IPS-NIHi7 (cell line): ENCODE results near the gene ISM1.

Source experiments
- DNase-seq: peaks from one replicate; pipeline ENCODE4 v3.0.0; 2012; ENCODE audit warnings: mixed read lengths; ENCODE audit errors: extremely low spot score

The ISM1 gene

DNA sequence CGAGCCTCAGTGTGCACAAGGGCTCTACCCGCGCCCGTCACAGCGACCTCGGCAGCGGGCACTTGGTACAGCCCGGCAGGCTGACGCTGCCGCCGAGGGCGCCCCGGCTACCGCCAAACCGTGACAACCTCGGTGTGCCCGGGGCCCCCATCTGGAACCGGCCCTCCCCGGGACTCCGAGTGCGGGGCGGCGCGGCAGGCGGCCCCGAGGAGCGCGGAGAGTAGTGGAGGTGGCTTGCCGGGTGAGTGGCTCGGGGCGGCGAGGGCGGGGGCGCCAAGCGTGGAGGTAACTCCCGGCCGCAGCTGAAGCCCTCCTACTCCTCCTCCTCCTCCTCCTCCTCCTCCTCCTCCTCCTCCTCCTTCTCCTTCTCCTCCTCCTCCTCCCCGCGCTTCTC lies at the start of gene ISM1:
Gene ISM1, plus strand, starts transcription at position 371 of the 394 bp plus-strand sequence. CDS start 503 bp downstream, outside the sequence.
- peak; percentile 23 for DNase-seq

DNA sequence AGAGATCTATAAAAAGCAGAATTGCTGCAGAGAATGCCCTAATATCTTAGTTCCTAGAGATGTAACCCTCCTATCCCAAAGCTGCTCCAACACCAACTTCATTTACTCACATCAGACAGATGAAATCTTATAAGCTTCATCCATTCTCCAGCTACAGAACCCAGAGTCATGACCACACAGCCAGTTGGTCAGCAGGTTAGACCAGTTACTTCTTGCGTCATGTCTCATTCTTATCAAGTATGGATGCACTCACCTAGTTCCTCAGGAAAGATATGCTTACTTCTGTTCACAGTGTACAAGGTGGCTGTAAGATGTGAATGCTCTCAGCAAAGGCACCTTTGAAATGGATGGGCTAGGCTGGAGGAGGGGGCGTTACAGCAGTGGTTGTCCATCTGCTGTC lies 47.9 kb upstream of the ISM1 start:
- DNase-seq: no peak

DNA sequence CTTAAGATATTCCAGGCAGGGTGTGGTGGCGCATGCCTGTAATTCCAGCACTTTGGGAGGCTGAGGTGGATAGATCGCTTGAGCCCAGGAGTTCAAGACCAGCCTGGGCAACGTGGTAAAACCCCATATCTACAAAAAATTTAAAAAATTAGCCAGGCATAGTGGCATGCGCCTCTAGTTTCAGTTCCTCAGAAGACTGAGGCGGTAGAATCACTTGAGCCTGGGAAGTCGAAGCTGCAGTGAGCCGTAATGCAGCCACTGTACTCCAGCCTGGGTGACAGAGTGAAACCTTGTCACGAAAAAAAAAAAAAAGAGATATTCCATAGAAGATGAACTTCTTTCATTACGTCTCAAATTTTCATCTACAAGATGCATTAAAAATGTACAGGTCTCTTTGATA lies 46.7 kb upstream of the ISM1 start:
- DNase-seq: no peak

DNA sequence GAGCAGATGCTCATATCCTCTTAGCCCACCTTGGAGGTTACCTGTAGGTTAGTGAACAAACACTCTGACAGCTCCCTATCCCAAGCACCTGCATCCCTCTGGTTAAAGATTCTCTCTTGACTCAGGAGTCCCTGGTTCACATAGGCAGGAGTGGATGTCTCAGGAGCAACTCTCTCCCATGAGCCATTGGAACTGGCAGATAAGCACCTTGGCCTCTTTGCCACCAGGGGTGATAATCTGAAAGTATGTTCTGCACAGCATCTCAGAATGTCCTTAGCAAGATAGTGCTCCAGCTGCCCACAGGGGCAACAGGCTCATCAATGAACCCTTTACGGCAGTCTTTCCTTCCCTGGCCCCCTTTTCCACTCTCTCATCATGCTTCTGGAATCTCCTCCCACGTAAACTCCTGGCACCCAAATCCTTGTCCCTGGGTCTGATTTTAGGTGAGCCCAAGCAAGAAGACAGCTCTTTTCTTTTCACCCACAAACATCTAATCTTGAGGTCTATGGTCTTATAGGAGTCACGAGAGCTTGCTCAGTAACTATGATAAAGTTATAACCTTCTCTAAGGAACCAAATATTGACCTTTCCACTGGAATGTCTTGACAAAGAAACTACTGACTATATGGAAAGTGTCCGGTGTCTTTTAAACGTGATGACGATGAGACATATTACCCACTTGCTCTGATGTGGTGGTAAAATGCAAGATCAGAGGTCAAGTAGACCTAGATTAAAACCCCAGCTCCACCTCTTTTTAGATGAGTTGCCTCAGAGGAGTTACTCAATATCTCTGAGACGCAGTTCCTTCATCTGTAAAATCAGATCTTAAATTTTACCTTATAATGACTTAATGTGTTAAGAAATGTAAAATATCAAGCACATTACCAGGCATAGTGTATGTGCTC lies 39.8 kb upstream of the ISM1 start:
- DNase-seq: no peak

GRCh38 chr20:13183005-13183404 lies 38.1 kb upstream of the ISM1 start:
- DNase-seq: no peak

GRCh38 chr20:13186043-13186774 lies 34.9 kb upstream of the ISM1 start:
- DNase-seq: no peak

DNA sequence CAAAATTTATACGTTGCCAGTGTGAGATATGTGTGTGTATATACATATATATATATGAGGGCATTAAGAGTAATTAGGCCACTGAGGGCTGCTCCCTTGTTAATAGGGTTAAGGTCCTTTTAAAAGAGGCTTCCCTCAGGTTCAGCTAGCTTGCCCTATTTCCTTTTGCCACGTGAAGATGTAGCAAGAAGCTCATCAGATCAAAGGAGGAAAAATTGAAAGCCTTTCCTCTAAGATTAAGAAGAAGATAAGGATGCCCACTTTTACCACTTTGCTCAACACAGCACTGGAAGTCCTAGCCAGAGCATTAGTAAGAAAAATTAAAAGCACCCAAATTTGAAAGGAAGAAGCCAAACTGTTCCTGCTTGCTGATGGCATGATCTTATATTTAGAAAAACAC lies 33.2 kb upstream of the ISM1 start:
- no peak for DNase-seq

GRCh38 chr20:13199279-13199678 lies 21.8 kb upstream of the ISM1 start:
- no peak for DNase-seq

DNA sequence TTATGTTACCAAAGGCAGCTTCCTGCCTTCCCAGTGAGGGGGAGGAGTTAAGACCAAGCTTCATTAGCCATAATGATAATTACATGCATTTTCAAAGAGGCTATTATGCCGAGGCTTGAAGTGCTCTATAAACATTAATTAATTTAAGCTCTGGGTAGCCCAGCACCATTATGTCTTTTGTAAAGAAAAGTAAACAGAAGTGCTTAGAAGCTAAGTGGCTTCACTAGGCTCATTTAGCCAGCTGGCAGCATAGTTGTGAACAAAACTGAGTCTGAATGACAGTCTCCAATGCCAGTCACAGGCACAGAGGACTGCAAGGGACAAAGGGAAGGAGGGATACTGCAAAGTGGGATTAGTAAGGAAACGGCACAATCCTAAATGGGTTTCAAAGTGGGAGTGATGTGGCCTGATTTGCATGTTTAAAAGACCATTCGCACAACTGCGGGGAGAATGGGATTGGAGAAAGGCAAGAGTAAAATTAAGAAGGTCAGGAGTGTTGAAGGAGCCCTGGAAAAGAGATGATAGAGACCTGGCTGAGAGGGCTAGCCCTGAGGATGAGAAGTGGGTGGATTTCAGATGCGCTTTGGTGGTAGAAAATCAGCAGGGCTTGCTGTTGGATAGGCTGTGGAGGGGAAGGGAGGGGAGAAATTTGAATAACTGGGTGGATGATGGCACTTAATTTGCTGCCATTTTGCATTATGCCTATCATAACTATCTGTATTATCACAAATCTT lies 20.1 kb upstream of the ISM1 start:
- DNase-seq: no peak

- no peak for DNase-seq
Observed at GRCh38 chr20:13202565-13202964, 18.5 kb upstream of the ISM1 start.

DNA sequence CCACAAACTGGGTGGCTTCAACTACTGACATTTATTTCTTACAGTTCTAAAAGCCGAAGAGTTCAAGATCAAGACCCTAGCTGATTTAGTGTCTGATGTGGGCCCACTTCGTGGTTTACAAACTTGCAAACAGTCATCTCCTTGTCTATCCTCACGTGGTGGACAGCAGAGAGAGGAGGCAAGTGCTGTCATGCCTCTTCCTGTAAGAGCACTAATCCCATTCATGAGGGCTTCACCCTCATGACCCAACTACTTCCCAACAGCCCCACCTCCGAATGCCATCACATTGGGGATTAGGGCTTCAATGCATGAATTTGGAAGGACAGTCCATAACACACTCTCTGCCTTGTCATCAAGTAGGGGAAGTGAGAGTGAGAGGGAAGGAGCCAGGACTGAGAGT lies 15.6 kb upstream of the ISM1 start:
- no peak for DNase-seq

DNA sequence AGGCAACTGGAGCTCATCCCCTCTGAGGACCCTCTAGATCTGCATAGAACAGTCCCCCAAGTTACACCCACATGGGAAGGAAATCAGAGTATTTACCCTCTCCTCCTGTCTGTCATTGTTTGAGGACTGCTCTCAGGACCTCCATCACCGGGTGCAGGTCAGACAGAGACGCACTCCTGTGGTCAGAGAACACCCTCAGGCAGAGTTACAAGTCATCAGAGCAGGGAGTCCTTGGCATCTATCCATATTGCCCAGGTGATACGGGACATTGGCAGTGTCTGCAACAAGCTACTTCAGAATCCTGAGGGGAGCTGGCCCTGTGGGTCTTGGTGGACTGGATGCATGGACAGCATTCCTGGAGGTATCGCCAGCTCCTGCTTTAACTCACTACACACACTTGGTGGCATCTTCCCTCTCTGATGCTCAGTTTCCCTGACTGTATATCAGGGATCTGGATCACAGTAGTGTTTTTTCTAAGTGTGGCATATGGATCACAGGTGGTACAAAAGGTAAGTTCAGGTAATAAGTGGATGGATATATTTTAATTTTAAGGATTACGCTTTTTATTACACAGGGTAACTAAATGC lies 15.1 kb upstream of the ISM1 start:
- DNase-seq: no peak

GRCh38 chr20:13207016-13207415 lies 14.1 kb upstream of the ISM1 start:
- DNase-seq: no peak

- DNase-seq: no peak
Observed at GRCh38 chr20:13211956-13212618, 9.0 kb upstream of the ISM1 start.

DNA sequence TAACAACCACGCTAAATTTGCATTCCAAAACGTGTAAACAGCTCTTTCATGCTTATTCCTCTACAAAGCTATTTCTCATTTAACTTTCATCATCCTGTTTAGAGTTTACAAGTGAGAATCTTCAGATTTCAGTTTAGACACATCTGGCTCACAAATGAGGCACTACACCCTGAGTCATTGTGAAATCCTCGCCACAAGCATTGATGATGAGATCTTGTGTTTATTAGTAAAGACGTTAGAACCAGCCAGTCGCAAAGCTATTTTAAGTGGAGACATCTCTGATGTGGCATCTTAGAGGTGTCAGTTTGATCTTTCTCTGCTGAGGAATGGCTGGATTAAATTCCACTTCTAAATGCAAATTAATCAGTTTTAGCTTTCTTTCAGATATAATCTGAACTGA lies 8.3 kb upstream of the ISM1 start:
- DNase-seq: no peak

DNA sequence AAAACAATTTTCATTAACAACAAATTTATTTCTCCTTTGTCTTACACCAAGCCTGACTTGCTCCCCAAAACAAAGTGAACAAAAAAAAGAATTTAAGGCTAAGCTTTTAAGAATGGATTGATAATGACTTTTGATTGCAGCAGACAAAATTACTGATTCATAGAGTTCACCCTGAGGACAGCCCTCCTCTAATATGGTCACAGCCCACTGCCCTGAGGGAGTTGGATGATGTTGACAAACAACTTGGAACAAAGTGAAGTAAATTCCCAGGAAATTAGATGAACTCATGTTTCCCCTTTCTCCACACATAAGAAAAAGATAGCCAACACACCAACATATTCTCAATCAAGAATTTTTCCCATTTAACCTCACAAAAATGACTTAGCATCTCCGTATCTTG lies 7.7 kb upstream of the ISM1 start:
- DNase-seq: no peak

DNA sequence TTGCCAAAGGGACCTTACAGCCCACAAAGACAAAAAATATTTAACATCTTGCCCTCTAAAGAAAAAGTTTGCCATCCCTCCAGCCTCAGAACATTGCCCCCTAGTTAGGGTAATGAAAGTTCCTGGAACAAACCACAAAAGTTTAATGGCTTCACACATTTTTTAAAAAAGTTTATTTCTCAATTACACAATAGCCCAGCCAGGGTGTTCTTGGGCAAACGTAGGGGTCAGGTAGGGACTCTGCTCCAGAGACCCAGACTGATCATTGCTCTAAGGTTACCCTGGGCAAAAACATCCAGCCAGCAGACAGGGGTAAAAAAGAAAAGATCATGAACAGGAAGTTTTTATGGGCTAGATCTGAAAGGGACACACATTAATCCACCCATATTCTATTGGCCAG lies 4.5 kb upstream of the ISM1 start:
- no peak for DNase-seq

DNA sequence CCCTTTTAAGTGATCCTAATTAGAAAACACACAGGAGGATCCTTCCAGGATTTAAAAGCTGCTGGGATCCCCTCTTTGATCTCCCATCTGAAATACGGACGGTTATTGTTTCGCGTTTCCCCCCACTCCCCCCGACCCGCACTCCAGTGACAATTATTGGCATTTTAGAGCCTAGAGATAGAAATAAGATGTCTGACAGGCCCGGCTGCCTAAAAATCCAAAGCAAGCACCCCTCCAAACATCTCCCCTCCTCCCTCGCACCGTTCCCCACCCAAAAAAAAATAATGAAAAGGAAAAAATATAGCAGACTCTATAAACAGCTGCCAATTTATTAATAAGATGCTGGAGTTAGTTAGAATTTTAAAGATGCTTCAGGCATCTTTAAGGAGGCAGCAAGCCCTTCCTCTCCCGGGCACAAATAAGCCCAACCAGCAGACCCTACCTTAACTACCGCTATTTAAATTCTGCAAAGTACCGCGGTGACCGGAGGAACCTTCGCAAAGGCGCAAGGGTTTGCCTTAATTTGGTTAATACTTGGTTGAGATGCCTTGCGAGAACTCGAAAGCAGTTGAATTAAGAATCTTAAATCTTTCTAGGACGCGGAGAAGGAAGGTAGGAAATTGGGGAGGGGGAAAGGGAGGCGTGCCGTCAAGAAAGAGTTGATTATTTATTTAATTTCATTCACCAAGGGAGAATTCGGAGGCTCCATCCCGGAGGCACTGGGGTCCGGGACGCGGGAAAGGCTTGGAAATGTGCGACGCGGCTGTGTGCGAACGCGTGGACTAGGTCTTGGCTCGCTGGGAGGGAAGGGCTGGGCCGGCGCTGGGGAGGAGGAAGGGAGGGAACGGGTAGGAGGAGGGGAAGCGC lies 1.5 kb upstream of the ISM1 start:
- no peak for DNase-seq

- DNase-seq: peak; percentile 67
Observed at GRCh38 chr20:13220194-13220903, 725 bp upstream of the ISM1 start.

DNA sequence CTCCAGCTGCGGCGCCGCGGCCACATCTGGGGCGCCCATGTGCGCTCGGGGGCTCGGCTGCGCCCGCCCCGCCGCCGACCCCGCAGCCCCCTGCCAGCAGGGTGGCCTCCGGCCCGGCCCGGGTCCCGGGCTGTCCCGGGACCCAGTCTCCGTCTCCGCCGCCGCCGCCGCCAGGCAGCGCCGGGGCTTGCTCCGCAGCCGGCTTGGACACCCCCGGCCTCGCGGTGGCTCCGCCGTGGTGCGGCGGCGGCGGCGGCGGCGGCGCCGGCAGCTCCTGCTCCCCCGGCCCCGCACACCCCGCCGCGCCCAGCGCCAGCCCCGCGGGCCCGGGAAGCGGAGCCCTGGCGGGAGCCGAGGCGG lies 219 bp downstream of the ISM1 start:
- no peak for DNase-seq
